SK-N-MC (cell line): ENCODE measurements around the gene MESD.

Source experiments
- EZH2 ChIP-seq: fragments of 200-600 bp; sonication (generic); IDR thresholded peaks from one replicate; pipeline ENCODE4 v1.6.1; 2017; ENCODE audit warnings: antibody characterized with exemption
- FOXP2 ChIP-seq: optimal IDR thresholded peaks from 2 replicates; pipeline ENCODE3; 2011; ENCODE audit warnings: mild to moderate bottlenecking, moderate library complexity; ENCODE audit not compliant: insufficient read depth; ENCODE audit errors: extremely low read length, control extremely low read depth
- POLR2AphosphoS5 ChIP-seq: IDR thresholded peaks from 2 replicates; pipeline ENCODE4 v1.6.1; 2012; ENCODE audit warnings: mild to moderate bottlenecking, low read depth, low read length, borderline replicate concordance

- no peak for TF ChIP-seq EZH2
- no peak for TF ChIP-seq POLR2AphosphoS5
- no peak for TF ChIP-seq FOXP2
These were observed 3.6 kb downstream of the MESD start for GRCh38 chr15:80985981-80986380.
